ENCODE results near the gene FMNL2.

- TF ChIP-seq CTCF (IDR thresholded peaks at IDR 0.05) (no peak), POLR2A (IDR thresholded peaks at IDR 0.05) (no peak)
These were observed 249.3 kb downstream of the FMNL2 start for GRCh38 chr2:152584301-152584700.

All from thyroid gland (tissue), 4 donors.